Measurements from ENCODE around the gene RCOR1. TPM values are rescaled to one million over a fixed set of nuclear protein-coding genes. Genes with fewer than 3 reads are reported as not detected.
A peak's percentile ranks its signal among the peaks of the same experiment; 100 is the strongest.

RCOR1 gene
- total and polyA plus RNA-seq, 7 experiments from 2014 or later, result 0.63 to 34.4 (median 19.6) TPM

GRCh38 chr14:102625564-102626296 lies 33.3 kb downstream of the RCOR1 start:
- Histone ChIP-seq H3K9me3 (ENCODE audit: control insufficient read depth in 2 of 3, low read length in 3 of 3) (no peaks in the 10 kb centered on the region), H3K27me3 (ENCODE audit: control insufficient read depth in 2 of 2, insufficient read depth in 2 of 2, low read length in 2 of 2) (no peaks in the 10 kb centered on the region), H3K4me1 (ENCODE audit: control insufficient read depth in 2 of 2, insufficient read depth in 2 of 2, low read length in 2 of 2) (peaks cover 5% of the 10 kb centered on the region in 2 donors), H3K36me3 (ENCODE audit: control insufficient read depth in 2 of 3, insufficient read depth in 3 of 3, low read length in 3 of 3) (no peaks in the 10 kb centered on the region), H3K4me3 (ENCODE audit: low read length) (no peak overlapping the region), H3K27ac (ENCODE audit: low read depth, low read length) (no peak overlapping the region)
- no peak overlapping the region for H3K4me3 Mint-ChIP-seq
- H3K27me3 Mint-ChIP-seq, result no peaks in the 10 kb centered on the region
- H3K9me3 Mint-ChIP-seq, result peaks cover 0 to 1% (median 0%) of the 10 kb centered on the region in 11 donors
- peaks cover 0 to 11% (median 5%) of the 10 kb centered on the region in 5 donors for H3K36me3 Mint-ChIP-seq
- DNase-seq (no peak), ATAC-seq (no peak)
- ChIA-PET POLR2A (no interaction called here), CTCF (no interaction called here)
- intact Hi-C loops (cut with micrococcal nuclease), result no loop called here
- H3K4me1 Mint-ChIP-seq, result peaks cover 40 to 71% (median 57%) of the 10 kb centered on the region in 7 donors
- peak overlapping the region in 3 of 9 donors; percentile 2 to 57 (median 7) for H3K27ac Mint-ChIP-seq

- Histone ChIP-seq H3K9me3 (ENCODE audit: control insufficient read depth in 2 of 3, low read length in 3 of 3) (no peaks in the 10 kb centered on the region), H3K27me3 (ENCODE audit: control insufficient read depth in 2 of 2, insufficient read depth in 2 of 2, low read length in 2 of 2) (no peaks in the 10 kb centered on the region), H3K27ac (ENCODE audit: low read depth, low read length) (no peak overlapping the region), H3K4me3 (ENCODE audit: low read length) (no peak overlapping the region), H3K4me1 (ENCODE audit: control insufficient read depth in 2 of 2, insufficient read depth in 2 of 2, low read length in 2 of 2) (peaks cover 5% of the 10 kb centered on the region in 2 donors), H3K36me3 (ENCODE audit: control insufficient read depth in 2 of 3, insufficient read depth in 3 of 3, low read length in 3 of 3) (no peaks in the 10 kb centered on the region)
- no peak for ATAC-seq
- Mint-ChIP-seq H3K4me3 (no peak overlapping the region), H3K27ac (no peak overlapping the region), H3K36me3 (peaks cover 0 to 13% (median 5%) of the 10 kb centered on the region in 5 donors), H3K4me1 (peaks cover 33 to 65% (median 50%) of the 10 kb centered on the region in 7 donors), H3K9me3 (peaks cover 0 to 1% (median 0%) of the 10 kb centered on the region in 11 donors), H3K27me3 (no peaks in the 10 kb centered on the region)
- no peak for DNase-seq
- ChIA-PET CTCF (interaction anchor here (0.6 kb wide), 1 partner anchor 287 kb away, joined by 3 read pairs; no protein-coding TSS in a partner anchor), POLR2A (interaction anchor here (0.7 kb wide), 1 partner anchor 1722 kb away, joined by 4 read pairs; no protein-coding TSS in a partner anchor)
- intact Hi-C loops (cut with micrococcal nuclease), result no loop called here
Observed at GRCh38 chr14:102626530-102626929, 34.1 kb downstream of the RCOR1 start.

GRCh38 chr14:102629011-102629444 lies 36.6 kb downstream of the RCOR1 start:
- CTCF ChIA-PET, result no interaction called here
- DNase-seq (no peak), ATAC-seq (peak; percentile 42)
- H3K36me3 Mint-ChIP-seq, result peaks cover 0 to 22% (median 5%) of the 10 kb centered on the region in 5 donors
- H3K27ac ChIP-seq (ENCODE audit: low read depth, low read length), result no peak overlapping the region
- no peaks in the 10 kb centered on the region for H3K9me3 ChIP-seq (ENCODE audit: control insufficient read depth in 2 of 3, low read length in 3 of 3)
- H3K9me3 Mint-ChIP-seq, result no peaks in the 10 kb centered on the region
- peak overlapping the region in 3 of 10 donors; percentile 11 to 43 (median 41) for H3K4me3 Mint-ChIP-seq
- no peak overlapping the region for H3K4me3 ChIP-seq (ENCODE audit: low read length)
- no peaks in the 10 kb centered on the region for H3K27me3 Mint-ChIP-seq
- POLR2A ChIA-PET, result interaction anchor here (0.7 kb wide), 1 partner anchor 444 kb away, joined by 4 read pairs; no protein-coding TSS in a partner anchor
- peaks cover 23 to 57% (median 47%) of the 10 kb centered on the region in 7 donors for H3K4me1 Mint-ChIP-seq
- H3K4me1 ChIP-seq (ENCODE audit: control insufficient read depth in 2 of 2, insufficient read depth in 2 of 2, low read length in 2 of 2), result peaks cover 0 to 5% of the 10 kb centered on the region in 2 donors
- no peaks in the 10 kb centered on the region for H3K27me3 ChIP-seq (ENCODE audit: control insufficient read depth in 2 of 2, insufficient read depth in 2 of 2, low read length in 2 of 2)
- H3K36me3 ChIP-seq (ENCODE audit: control insufficient read depth in 2 of 3, insufficient read depth in 3 of 3, low read length in 3 of 3), result no peaks in the 10 kb centered on the region
- H3K27ac Mint-ChIP-seq, result peak overlapping the region in 4 of 9 donors; percentile 33 to 81 (median 50)
- intact Hi-C loops (cut with micrococcal nuclease), result no loop called here

GRCh38 chr14:102629808-102630350 lies 37.4 kb downstream of the RCOR1 start:
- no peaks in the 10 kb centered on the region for H3K27me3 ChIP-seq (ENCODE audit: control insufficient read depth in 2 of 2, insufficient read depth in 2 of 2, low read length in 2 of 2)
- no peaks in the 10 kb centered on the region for H3K27me3 Mint-ChIP-seq
- no peaks in the 10 kb centered on the region for H3K9me3 ChIP-seq (ENCODE audit: control insufficient read depth in 2 of 3, low read length in 3 of 3)
- H3K27ac Mint-ChIP-seq, result peak overlapping the region in 3 of 9 donors; percentile 7 to 66 (median 44)
- intact Hi-C loops (cut with micrococcal nuclease), result no loop called here
- POLR2A ChIA-PET, result no interaction called here
- ATAC-seq (peak; percentile 34), DNase-seq (no peak)
- CTCF ChIA-PET, result interaction anchor here (0.6 to 0.9 kb wide), 2 partner anchors 9 to 35 kb away, joined by 3 to 4 read pairs; no protein-coding TSS in a partner anchor
- H3K4me1 ChIP-seq (ENCODE audit: control insufficient read depth in 2 of 2, insufficient read depth in 2 of 2, low read length in 2 of 2), result peaks cover 0 to 5% of the 10 kb centered on the region in 2 donors
- no peak overlapping the region for H3K4me3 ChIP-seq (ENCODE audit: low read length)
- H3K9me3 Mint-ChIP-seq, result no peaks in the 10 kb centered on the region
- peaks cover 23 to 62% (median 49%) of the 10 kb centered on the region in 7 donors for H3K4me1 Mint-ChIP-seq
- H3K4me3 Mint-ChIP-seq, result no peak overlapping the region
- peaks cover 2 to 22% (median 5%) of the 10 kb centered on the region in 5 donors for H3K36me3 Mint-ChIP-seq
- no peaks in the 10 kb centered on the region for H3K36me3 ChIP-seq (ENCODE audit: control insufficient read depth in 2 of 3, insufficient read depth in 3 of 3, low read length in 3 of 3)
- H3K27ac ChIP-seq (ENCODE audit: low read depth, low read length), result no peak overlapping the region

- H3K36me3 ChIP-seq (ENCODE audit: control insufficient read depth in 2 of 3, insufficient read depth in 3 of 3, low read length in 3 of 3), result no peaks in the 10 kb centered on the region
- ChIA-PET POLR2A (no interaction called here), CTCF (interaction anchor here (0.6 to 0.9 kb wide), 2 partner anchors 9 to 35 kb away, joined by 3 to 4 read pairs; no protein-coding TSS in a partner anchor)
- H3K27ac ChIP-seq (ENCODE audit: low read depth, low read length), result no peak overlapping the region
- ATAC-seq, result no peak
- H3K27me3 Mint-ChIP-seq, result no peaks in the 10 kb centered on the region
- H3K4me3 Mint-ChIP-seq, result no peak overlapping the region
- H3K9me3 Mint-ChIP-seq, result no peaks in the 10 kb centered on the region
- peak overlapping the region in 3 of 9 donors; percentile 7 to 66 (median 44) for H3K27ac Mint-ChIP-seq
- peaks cover 0 to 5% of the 10 kb centered on the region in 2 donors for H3K4me1 ChIP-seq (ENCODE audit: control insufficient read depth in 2 of 2, insufficient read depth in 2 of 2, low read length in 2 of 2)
- DNase-seq, result no peak
- H3K9me3 ChIP-seq (ENCODE audit: control insufficient read depth in 2 of 3, low read length in 3 of 3), result no peaks in the 10 kb centered on the region
- H3K4me3 ChIP-seq (ENCODE audit: low read length), result no peak overlapping the region
- peaks cover 23 to 62% (median 49%) of the 10 kb centered on the region in 7 donors for H3K4me1 Mint-ChIP-seq
- no peaks in the 10 kb centered on the region for H3K27me3 ChIP-seq (ENCODE audit: control insufficient read depth in 2 of 2, insufficient read depth in 2 of 2, low read length in 2 of 2)
- intact Hi-C loops (cut with micrococcal nuclease), result no loop called here
- peaks cover 2 to 22% (median 5%) of the 10 kb centered on the region in 5 donors for H3K36me3 Mint-ChIP-seq
Observed at GRCh38 chr14:102630405-102630804, 38.0 kb downstream of the RCOR1 start.

GRCh38 chr14:102630881-102631280 lies 38.4 kb downstream of the RCOR1 start:
- H3K4me1 Mint-ChIP-seq, result peaks cover 20 to 57% (median 45%) of the 10 kb centered on the region in 7 donors
- DNase-seq, result no peak
- Histone ChIP-seq H3K27me3 (ENCODE audit: control insufficient read depth in 2 of 2, insufficient read depth in 2 of 2, low read length in 2 of 2) (no peaks in the 10 kb centered on the region), H3K36me3 (ENCODE audit: control insufficient read depth in 2 of 3, insufficient read depth in 3 of 3, low read length in 3 of 3) (no peaks in the 10 kb centered on the region), H3K27ac (ENCODE audit: low read depth, low read length) (no peak overlapping the region), H3K4me3 (ENCODE audit: low read length) (no peak overlapping the region), H3K4me1 (ENCODE audit: control insufficient read depth in 2 of 2, insufficient read depth in 2 of 2, low read length in 2 of 2) (peaks cover 0 to 5% of the 10 kb centered on the region in 2 donors), H3K9me3 (ENCODE audit: control insufficient read depth in 2 of 3, low read length in 3 of 3) (no peaks in the 10 kb centered on the region)
- intact Hi-C loops (cut with micrococcal nuclease), result no loop called here
- no peaks in the 10 kb centered on the region for H3K9me3 Mint-ChIP-seq
- peaks cover 1 to 20% (median 3%) of the 10 kb centered on the region in 5 donors for H3K36me3 Mint-ChIP-seq
- no peak overlapping the region for H3K27ac Mint-ChIP-seq
- CTCF ChIA-PET, result no interaction called here
- no peaks in the 10 kb centered on the region for H3K27me3 Mint-ChIP-seq
- ATAC-seq, result no peak
- POLR2A ChIA-PET, result no interaction called here
- H3K4me3 Mint-ChIP-seq, result no peak overlapping the region

Measured in naive thymus-derived CD4-positive, alpha-beta T cell (primary cell).